Suppressor macrophage treated with lipopolysaccharide for 1 hour (primary cell): ENCODE results near the gene DPY19L3.
"Not testable (repeated sequence)": the region's sequence is repeated elsewhere in the genome, so short reads cannot be mapped to it uniquely, and the experiment has no call there.

Experiments
- DNase-seq, 3 donors: peaks; one replicate each; pipeline ENCODE4 v3.0.0-alpha.2; 2020 to 2022

Gene DPY19L3

GRCh38 chr19:32447534-32447933 lies 42.0 kb downstream of the DPY19L3 start:
- DNase-seq = not testable (repeated sequence)

- DNase-seq = no peak
Measured at GRCh38 chr19:32448026-32448425, 42.5 kb downstream of the DPY19L3 start.

- DNase-seq = peak; percentile 1 to 19 (median 2)
Measured at GRCh38 chr19:32450217-32450616, 44.6 kb downstream of the DPY19L3 start.

- peak in 1 of 3 donors; percentile 2 for DNase-seq
Measured at GRCh38 chr19:32453736-32454135, 48.2 kb downstream of the DPY19L3 start.

DNA sequence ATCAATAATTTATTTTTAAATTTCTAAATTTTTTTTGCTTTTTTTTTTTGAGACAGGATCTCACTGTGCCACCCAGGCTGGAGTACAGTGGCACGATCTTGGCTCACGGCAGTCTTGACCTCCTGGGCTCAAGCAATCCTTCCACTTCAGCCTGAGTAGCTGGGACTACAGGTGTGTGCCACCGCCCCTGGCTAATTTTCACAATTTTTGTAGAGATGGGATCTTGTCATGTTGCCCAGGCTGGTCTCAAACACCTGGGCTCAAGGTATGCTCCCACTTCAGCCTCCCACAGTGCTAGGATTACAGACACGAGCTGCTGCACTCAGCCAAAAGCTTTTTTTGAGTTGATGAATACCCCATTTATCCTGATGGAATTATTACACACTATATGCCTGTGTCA lies 50.8 kb downstream of the DPY19L3 start:
- DNase-seq = no peak

DNA sequence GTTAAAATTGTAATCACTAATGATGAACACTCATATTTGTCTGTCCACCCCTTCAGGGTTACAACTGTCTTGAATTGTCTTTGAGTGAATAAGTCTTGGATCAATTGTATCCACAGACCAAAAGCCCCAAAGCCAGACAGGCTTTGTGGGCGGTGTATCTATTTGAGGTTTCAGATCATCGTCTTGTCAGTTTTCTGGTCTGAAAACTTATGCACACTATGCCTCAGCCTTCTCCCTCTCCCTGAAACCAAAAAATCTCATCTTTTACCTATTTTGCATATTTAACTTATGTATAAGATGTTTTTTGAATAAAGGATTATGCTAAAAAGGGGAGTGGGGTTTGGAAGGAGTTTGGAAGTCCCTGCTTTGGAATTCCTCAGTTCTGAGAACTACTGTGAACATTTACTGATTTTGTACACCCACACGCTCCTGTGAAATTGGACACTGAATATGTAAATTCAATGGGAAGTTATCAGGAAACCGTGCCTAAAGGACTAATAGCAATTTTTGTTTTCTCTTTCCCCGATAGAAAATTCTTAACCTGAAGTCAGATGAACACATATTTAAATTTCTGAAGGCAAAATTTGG lies 52.1 kb downstream of the DPY19L3 start:
- no peak for DNase-seq

GRCh38 chr19:32458500-32459123 lies 53.0 kb downstream of the DPY19L3 start:
- no peak for DNase-seq

DNA sequence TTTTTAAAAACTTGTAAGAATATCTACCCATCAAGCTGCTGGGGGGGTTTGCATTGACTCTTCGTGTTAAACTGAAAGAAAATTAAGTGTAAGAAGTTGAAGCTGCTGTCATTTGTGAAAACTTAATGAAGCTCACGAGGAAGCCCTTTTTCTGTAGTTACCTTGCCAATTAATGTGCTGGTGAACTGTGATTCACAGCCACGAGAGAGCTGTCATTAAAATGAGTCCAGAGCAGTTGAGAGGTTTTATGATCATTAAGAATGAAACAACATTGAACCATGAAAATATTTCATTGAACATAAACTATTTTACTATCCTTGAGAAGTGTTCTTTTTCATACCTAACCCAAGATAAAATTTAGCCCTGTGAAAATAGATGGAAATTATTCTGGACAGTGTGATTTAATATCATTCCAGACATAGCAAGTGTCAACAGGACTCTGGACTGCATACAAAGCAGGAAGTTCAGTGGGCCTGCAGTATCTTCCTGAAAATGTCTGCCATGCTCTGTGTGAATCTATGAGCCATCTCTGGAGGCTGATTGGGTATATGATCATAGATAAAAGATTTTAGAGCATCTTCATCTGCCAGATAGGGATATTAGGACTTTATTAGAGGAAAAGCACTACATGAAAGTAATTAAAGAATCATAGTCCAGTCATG lies 53.8 kb downstream of the DPY19L3 start:
- no peak for DNase-seq

GRCh38 chr19:32460476-32460875 lies 54.9 kb downstream of the DPY19L3 start:
- no peak for DNase-seq

- peak in 2 of 3 donors; percentile 19 to 25 for DNase-seq
Measured at GRCh38 chr19:32464279-32464678, 58.7 kb downstream of the DPY19L3 start.

DNA sequence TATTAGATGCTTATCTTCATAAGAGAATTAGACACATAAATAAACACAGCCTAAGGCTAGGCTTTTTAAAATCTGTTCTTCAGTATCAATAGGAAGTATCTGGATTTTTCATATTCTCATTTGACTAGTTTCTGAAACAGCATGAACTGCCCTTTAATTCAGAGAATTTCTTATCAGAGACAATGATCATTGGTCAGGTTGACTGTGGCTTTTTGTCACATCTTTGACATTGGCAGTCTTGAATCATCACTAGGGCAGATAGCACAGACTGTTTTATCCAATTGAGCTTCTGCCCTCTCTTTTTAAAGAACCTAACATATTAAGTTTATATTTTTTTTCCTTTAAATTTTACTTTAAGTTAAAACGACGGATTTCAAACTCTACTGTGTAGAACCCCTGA lies 59.6 kb downstream of the DPY19L3 start:
- DNase-seq = no peak

DNA sequence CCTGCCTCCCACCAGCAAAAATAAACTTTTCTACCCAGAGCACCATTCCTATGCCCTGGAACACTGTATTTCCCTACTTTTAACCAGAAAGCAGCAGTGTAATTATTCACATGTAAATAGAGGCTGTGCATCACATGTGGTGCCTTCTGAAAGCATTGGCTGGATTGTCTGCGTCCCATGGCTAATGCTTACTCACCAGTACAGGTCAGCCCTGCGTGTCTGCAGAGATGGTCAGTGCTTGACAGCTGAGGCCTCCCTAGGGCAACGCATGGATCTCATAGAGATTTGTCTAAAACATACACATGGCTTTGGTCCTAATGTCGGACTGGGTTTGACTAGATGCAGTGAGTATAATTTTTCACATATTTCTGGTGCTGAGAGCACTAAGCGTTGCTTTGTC lies 64.2 kb downstream of the DPY19L3 start:
- DNase-seq = no peak

- no peak for DNase-seq
Measured at GRCh38 chr19:32471095-32471494, 65.5 kb downstream of the DPY19L3 start.

GRCh38 chr19:32471811-32472210 lies 66.2 kb downstream of the DPY19L3 start:
- no peak for DNase-seq

- no peak for DNase-seq
Measured at GRCh38 chr19:32475141-32476031, 69.8 kb downstream of the DPY19L3 start.

DNA sequence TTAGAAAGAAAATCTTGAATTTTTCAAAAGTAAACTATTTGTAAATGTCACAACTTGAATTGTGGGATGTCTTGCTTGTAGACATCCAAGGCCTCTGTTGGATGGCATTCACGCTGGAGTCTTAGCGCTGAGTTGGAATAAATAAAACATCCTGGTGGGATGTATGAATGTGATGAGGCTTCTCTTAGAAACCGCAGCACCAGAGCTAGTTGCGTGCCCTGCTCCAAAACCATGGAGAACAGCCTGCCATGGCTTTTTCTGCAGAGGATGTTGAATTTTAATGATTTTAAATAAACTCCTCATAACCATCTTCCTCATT lies 70.4 kb downstream of the DPY19L3 start:
- DNase-seq = no peak

GRCh38 chr19:32480321-32480720 lies 74.8 kb downstream of the DPY19L3 start:
- DNase-seq = no peak

GRCh38 chr19:32483574-32483973 lies 78.0 kb downstream of the DPY19L3 start:
- no peak for DNase-seq

DNA sequence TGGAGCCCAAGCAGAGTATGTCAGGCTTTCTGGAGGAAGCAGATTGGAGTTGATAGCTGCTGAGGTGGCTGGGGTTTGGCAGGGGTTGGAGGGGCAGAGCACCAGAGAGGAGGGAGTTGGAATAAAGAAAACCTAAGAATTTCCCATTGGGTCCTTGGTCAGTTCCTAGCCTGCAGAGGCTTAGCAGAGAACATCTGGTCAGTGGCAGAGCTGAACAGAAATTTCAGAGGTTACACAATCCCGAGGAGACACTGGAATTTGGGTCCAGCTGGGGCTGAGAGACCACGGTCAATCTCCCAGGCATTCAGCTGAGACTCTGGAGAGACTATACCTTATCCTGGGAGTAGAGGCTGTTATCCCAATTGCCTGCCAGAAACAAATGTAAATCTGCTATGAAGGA lies 84.4 kb downstream of the DPY19L3 start:
- DNase-seq = no peak

- DNase-seq = no peak
Measured at GRCh38 chr19:32497391-32497790, 91.8 kb downstream of the DPY19L3 start.

DNA sequence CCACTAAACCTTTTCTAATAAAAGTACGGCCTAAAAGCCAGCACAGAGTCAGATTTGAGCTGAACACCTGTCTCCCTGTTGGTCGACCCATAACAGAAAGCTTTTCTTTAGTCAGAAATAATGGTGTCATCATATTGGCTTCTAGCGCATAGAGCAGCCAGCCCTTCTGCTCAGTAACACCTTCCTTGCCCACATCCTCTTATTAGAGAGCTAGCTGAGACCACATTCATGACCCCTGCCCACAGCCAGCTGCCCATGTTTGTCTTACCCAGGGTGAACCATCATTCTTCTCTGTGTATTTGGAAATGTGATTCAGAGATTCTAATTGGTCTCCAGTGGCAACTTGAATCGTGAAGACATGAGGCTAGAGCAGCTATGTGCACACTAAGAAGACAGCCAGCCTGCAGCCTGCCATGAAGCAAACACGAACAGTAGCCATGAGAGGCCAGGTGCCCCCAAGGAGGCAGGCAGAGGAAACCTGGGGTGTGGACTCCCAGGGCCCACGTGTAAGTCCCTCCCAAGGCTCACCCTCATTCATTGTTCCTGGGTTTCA lies 93.2 kb downstream of the DPY19L3 start:
- DNase-seq = no peak

DNA sequence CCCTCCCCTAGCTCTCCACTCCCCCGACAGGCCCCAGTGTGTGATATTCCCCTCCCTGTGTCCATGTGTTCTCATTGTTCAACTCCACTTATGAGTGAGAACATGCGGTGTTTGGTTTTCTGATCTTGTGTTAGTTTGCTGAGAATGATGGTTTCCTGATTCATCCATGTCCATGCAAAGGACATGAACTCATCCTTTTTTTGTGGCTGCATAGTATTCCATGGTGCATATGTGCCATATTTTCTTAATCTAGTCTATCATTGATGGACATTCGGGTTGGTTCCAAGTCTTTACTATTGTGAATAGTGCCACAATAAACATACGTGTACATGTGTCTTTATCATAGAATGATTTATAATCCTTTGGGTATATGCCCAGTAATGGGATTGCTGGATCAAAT lies 106.9 kb downstream of the DPY19L3 start:
- DNase-seq = not testable (repeated sequence)

DNA sequence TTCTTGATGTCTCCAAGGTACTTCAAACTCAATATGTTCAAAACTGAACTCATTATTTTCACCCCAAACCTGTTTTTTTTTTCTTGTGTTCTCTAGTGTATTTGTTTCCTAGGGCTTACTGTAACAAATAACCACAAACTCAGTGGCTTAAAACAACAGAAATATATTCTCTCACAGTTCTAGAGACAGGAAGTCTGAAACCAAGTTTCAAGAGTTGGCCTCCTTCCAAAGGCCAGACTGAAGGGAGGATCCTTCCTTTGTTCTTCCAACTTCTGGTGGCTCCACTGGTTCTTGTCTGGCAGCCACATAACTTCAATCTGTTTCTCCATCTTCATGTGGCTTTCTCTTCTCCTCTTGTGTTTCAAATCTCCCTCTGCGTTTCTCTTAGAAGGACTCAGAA lies 113.5 kb downstream of the DPY19L3 start:
- peak in 1 of 3 donors; percentile 2 for DNase-seq
